DLD1 (cell line): Measurements from ENCODE around the gene DFFB.

Experiments
- in situ Hi-C: cut with HindIII; loops from 2 replicates; pipeline ENCODE4 v1.10.0; 2017; ENCODE audit warnings: low sequenced_read_pairs

The DFFB gene

GRCh38 chr1:3923378-3924185 is 66.3 kb downstream of the DFFB start:
- in situ Hi-C loops: no loop called here

- in situ Hi-C loops: no loop called here
These were observed 67.0 kb downstream of the DFFB start for GRCh38 chr1:3924186-3924824.

- in situ Hi-C loops: no loop called here
These were observed 67.5 kb downstream of the DFFB start for GRCh38 chr1:3924825-3925220.

GRCh38 chr1:3925256-3925655 is 68.0 kb downstream of the DFFB start:
- in situ Hi-C loops: no loop called here

- in situ Hi-C loops: no loop called here
These were observed 68.5 kb downstream of the DFFB start for GRCh38 chr1:3925762-3926161.

- in situ Hi-C loops: no loop called here
These were observed 69.7 kb downstream of the DFFB start for GRCh38 chr1:3926956-3927355.

GRCh38 chr1:3928586-3928985 is 71.3 kb downstream of the DFFB start:
- in situ Hi-C loops: no loop called here

GRCh38 chr1:3929126-3929525 is 71.8 kb downstream of the DFFB start:
- in situ Hi-C loops: no loop called here

GRCh38 chr1:3930301-3931006 is 73.2 kb downstream of the DFFB start:
- in situ Hi-C loops: no loop called here

GRCh38 chr1:3931007-3931912 is 74.0 kb downstream of the DFFB start:
- in situ Hi-C loops: no loop called here

- in situ Hi-C loops: no loop called here
These were observed 75.1 kb downstream of the DFFB start for GRCh38 chr1:3932156-3932919.
